Smooth muscle cell (in vitro differentiated cells): Measurements from ENCODE around the gene PSTPIP1. TPM values are rescaled to one million over a fixed set of nuclear protein-coding genes. Genes with fewer than 3 reads are reported as not detected.

Experiments used
- DNase-seq: peaks from one replicate; lab custom pipeline; 2025; ENCODE audit not compliant: unreplicated experiment; lab: John Stamatoyannopoulos, UW
- H2AFZ ChIP-seq: fragments of 200-600 bp; sonication (generic); 2 replicates; pipeline ENCODE4 v1.6.0; 2016; ENCODE audit warnings: antibody characterized with exemption, low read depth, mild to moderate bottlenecking
- H3F3A ChIP-seq: fragments of 200-600 bp; sonication (generic); 2 replicates; pipeline ENCODE4 v1.6.0; 2017; ENCODE audit warnings: antibody characterized with exemption, low read depth
- H3K27ac ChIP-seq: fragments of 200-600 bp; sonication (generic); 2 replicates; pipeline ENCODE4 v1.5.1; 2016; ENCODE audit warnings: low read depth, mild to moderate bottlenecking
- H3K27me3 ChIP-seq: fragments of 200-600 bp; sonication (generic); 2 replicates; pipeline ENCODE4 v1.6.1; 2016; ENCODE audit warnings: low read depth, mild to moderate bottlenecking
- H3K36me3 ChIP-seq: fragments of 200-600 bp; sonication (generic); 2 replicates; pipeline ENCODE4 v1.5.1; 2016; ENCODE audit warnings: low read depth
- H3K4me1 ChIP-seq: fragments of 200-600 bp; sonication (generic); 2 replicates; pipeline ENCODE4 v1.5.1; 2016; ENCODE audit warnings: low read depth
- H3K4me2 ChIP-seq: fragments of 200-600 bp; sonication (generic); 2 replicates; pipeline ENCODE4 v1.6.0; 2016; ENCODE audit warnings: mild to moderate bottlenecking
- H3K4me3 ChIP-seq: fragments of 200-600 bp; sonication (generic); 2 replicates; pipeline ENCODE4 v1.5.1; 2016; ENCODE audit warnings: mild to moderate bottlenecking
- H3K79me2 ChIP-seq: fragments of 200-600 bp; sonication (generic); 2 replicates; pipeline ENCODE4 v1.6.0; 2016; ENCODE audit warnings: low read depth, mild to moderate bottlenecking
- H3K9ac ChIP-seq: fragments of 200-600 bp; sonication (generic); 2 replicates; pipeline ENCODE4 v1.6.0; 2016; ENCODE audit warnings: low read depth
- H3K9me3 ChIP-seq: fragments of 200-600 bp; sonication (generic); replicated peaks from 2 replicates; pipeline ENCODE4 v1.5.1; 2016; ENCODE audit warnings: low read depth
- H4K20me1 ChIP-seq: fragments of 200-600 bp; sonication (generic); 2 replicates; pipeline ENCODE4 v1.6.0; 2016; ENCODE audit warnings: low read depth
- WGBS: methylation state at CpG from one replicate; pipeline ENCODE4 v1.1.7; 2016; ENCODE audit warnings: low lambda C conversion rate; 5-methylcytosine and 5-hydroxymethylcytosine counted together
- polyA plus RNA-seq: library from polyadenylated mRNA; unstranded; fragments of >200 nt; fragmentation: Nextera tagmentation; extraction: Ambion mirVana; gene quantifications from 2 replicates; pipeline ENCODE4 v1.2.1, GENCODE V29; 2016
- total RNA-seq: library from RNA; depleted of rRNA; stranded (reverse); fragments of >200 nt; gene quantifications from 2 replicates; pipeline ENCODE4 v1.2.3, GENCODE V29; 2014
- TF ChIP-seq, protein P1 (sequence below): fragments of 200-600 bp; sonication (generic); IDR thresholded peaks from 2 replicates; pipeline ENCODE4 v1.5.1; 2017; ENCODE audit warnings: borderline replicate concordance, mild to moderate bottlenecking, antibody characterized with exemption; ENCODE audit not compliant: insufficient read depth, poor library complexity, severe bottlenecking

The PSTPIP1 gene
- total and polyA plus RNA-seq, 2 experiments from 2014 or later, result 0.38 TPM; not detected in 1

DNA sequence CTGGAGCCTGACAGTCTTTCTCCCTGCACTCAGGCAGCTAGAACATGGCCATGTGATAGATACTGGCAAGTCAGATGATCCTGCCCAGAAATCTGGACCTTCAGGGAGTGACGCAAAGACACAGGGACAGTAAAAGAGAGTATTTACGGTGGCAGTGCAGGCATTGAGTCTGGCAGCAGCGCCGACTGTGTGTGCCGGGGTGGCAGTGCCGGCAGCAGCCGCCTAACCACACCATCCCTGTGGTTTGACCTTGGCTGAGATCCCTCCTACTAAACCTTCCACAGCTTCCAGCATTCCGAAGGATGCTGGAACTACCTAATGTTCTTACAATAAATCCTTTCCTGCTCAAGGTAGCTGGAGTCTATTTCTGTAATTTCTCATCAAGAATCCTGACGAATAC is 80.6 kb downstream of the PSTPIP1 start:
- peaks cover 3% of the 10 kb centered on the region for H3K4me1 ChIP-seq
- H3K4me2 ChIP-seq, result no peak overlapping the region
- H3K27ac ChIP-seq, result no peak overlapping the region
- no peak for DNase-seq
- H2AFZ ChIP-seq, result no peak overlapping the region
- TF ChIP-seq, protein P1, sequence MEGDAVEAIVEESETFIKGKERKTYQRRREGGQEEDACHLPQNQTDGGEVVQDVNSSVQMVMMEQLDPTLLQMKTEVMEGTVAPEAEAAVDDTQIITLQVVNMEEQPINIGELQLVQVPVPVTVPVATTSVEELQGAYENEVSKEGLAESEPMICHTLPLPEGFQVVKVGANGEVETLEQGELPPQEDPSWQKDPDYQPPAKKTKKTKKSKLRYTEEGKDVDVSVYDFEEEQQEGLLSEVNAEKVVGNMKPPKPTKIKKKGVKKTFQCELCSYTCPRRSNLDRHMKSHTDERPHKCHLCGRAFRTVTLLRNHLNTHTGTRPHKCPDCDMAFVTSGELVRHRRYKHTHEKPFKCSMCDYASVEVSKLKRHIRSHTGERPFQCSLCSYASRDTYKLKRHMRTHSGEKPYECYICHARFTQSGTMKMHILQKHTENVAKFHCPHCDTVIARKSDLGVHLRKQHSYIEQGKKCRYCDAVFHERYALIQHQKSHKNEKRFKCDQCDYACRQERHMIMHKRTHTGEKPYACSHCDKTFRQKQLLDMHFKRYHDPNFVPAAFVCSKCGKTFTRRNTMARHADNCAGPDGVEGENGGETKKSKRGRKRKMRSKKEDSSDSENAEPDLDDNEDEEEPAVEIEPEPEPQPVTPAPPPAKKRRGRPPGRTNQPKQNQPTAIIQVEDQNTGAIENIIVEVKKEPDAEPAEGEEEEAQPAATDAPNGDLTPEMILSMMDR, result no peak
- no peak overlapping the region for H3K4me3 ChIP-seq
- H3K36me3 ChIP-seq, result no peaks in the 10 kb centered on the region
- no peak overlapping the region for H3K9ac ChIP-seq
- 92% methylated on average over 9 of the region's 9 CpGs for WGBS
- H4K20me1 ChIP-seq, result no peaks in the 10 kb centered on the region
- H3K79me2 ChIP-seq, result no peaks in the 10 kb centered on the region
- H3F3A ChIP-seq, result no peaks in the 10 kb centered on the region
- H3K9me3 ChIP-seq, result no peaks in the 10 kb centered on the region
- no peaks in the 10 kb centered on the region for H3K27me3 ChIP-seq

DNA sequence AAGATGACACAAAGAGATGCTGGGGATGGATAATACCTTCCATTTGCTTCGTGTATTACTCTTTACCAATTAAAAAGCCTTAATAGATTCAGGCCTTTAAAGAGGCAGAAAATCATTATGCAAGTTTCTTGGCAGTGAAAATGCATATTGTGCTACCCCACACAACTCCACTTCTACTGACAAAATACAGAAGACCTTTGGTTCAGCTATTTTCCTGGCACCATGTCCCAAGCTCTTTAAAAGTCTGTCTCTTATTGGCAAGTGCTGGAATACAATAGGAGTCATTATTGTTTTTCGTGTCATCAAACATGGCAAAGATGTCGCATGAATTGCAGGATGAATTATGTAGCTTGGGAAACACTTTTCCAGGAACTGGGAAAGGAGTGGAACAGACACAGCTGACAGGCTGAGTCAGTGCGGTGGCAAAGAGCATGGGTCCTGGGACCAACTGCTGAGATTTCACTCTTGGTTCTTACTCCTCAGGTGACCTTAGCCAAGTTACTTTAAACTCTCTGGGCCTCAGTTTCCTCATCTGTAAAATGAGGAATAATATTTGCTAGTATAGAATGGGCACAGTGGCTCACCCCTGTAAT is 81.5 kb downstream of the PSTPIP1 start:
- Histone ChIP-seq H3K27me3 (no peaks in the 10 kb centered on the region), H3K4me1 (no peaks in the 10 kb centered on the region), H4K20me1 (no peaks in the 10 kb centered on the region), H3K79me2 (no peaks in the 10 kb centered on the region), H3K4me3 (no peak overlapping the region), H3F3A (no peaks in the 10 kb centered on the region), H3K9ac (no peak overlapping the region), H2AFZ (no peak overlapping the region), H3K4me2 (no peak overlapping the region), H3K36me3 (no peaks in the 10 kb centered on the region), H3K27ac (no peak overlapping the region), H3K9me3 (no peaks in the 10 kb centered on the region)
- TF ChIP-seq, protein P1, result no peak
- no peak for DNase-seq
- 90% methylated on average over 4 of the region's 4 CpGs for WGBS

DNA sequence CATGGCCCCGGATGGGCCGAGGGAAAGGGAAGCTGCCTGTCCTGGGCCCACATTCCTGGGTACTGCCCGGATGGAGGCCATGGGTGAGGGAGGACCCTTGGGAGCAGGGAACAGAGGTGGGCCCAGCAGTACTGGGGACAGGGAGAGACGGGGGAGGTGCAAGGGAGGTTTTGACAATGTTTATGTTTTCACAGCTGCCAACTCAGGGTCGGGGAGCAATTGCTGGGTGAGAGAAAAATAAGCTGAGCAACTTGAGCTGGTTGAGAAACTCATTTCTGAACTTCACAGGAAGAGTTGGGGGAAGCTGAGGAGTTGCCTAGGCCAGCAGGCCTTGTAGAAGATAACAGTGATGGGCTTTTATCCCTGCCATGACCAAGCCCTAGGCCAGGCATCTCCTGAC is 87.0 kb downstream of the PSTPIP1 start:
- Histone ChIP-seq H3K4me2 (no peak overlapping the region), H3K27ac (no peak overlapping the region), H3K9ac (no peak overlapping the region), H3F3A (no peaks in the 10 kb centered on the region), H4K20me1 (no peaks in the 10 kb centered on the region), H3K9me3 (no peaks in the 10 kb centered on the region), H3K4me3 (no peak overlapping the region), H3K79me2 (no peaks in the 10 kb centered on the region), H2AFZ (no peak overlapping the region), H3K27me3 (no peaks in the 10 kb centered on the region), H3K36me3 (no peaks in the 10 kb centered on the region), H3K4me1 (peaks cover 8% of the 10 kb centered on the region)
- no peak for DNase-seq
- TF ChIP-seq, protein P1, result no peak
- 86% methylated on average over 5 of the region's 5 CpGs for WGBS
